LNCaP clone FGC (cell line): Measurements from ENCODE around the gene FLNB.
A peak's percentile ranks its signal among the peaks of the same experiment; 100 is the strongest.

Experiments used
- DNase-seq: peaks from one replicate; pipeline ENCODE4 v3.0.0-alpha.2; 2011; ENCODE audit warnings: low read depth
- H3K4me3 ChIP-seq: 2 replicates; pipeline ENCODE4 v1.5.1; 2011; ENCODE audit warnings: mild to moderate bottlenecking, low read depth, low read length, control low read depth
- TF ChIP-seq, protein P1 (sequence below): IDR thresholded peaks from 2 replicates; pipeline ENCODE4 v1.5.1; 2012; ENCODE audit warnings: mild to moderate bottlenecking; ENCODE audit not compliant: control insufficient read depth, insufficient read depth; ENCODE audit errors: extremely low read depth

FLNB gene

DNA sequence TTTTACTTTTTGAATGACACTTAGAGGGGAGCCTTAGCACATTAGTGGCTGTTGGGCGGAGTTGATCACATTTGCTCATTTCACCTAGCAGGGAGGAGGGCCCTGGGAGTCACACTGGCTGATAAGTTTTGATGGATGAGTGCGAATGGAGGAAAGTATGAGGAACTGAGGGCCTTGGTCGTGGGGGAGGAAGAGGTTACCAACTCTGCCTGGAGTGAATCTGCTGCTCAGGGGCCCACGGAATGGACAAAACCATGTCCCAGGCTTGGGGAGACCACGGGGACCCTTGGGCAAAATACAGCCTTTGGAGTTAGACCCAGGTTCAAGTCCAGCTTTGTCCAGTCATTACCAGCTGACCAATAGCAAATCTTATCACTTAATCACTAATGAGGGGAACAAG lies 5.1 kb upstream of the FLNB start:
- DNase-seq: no peak
- H3K4me3 ChIP-seq: no peak overlapping the region
- TF ChIP-seq, protein P1, sequence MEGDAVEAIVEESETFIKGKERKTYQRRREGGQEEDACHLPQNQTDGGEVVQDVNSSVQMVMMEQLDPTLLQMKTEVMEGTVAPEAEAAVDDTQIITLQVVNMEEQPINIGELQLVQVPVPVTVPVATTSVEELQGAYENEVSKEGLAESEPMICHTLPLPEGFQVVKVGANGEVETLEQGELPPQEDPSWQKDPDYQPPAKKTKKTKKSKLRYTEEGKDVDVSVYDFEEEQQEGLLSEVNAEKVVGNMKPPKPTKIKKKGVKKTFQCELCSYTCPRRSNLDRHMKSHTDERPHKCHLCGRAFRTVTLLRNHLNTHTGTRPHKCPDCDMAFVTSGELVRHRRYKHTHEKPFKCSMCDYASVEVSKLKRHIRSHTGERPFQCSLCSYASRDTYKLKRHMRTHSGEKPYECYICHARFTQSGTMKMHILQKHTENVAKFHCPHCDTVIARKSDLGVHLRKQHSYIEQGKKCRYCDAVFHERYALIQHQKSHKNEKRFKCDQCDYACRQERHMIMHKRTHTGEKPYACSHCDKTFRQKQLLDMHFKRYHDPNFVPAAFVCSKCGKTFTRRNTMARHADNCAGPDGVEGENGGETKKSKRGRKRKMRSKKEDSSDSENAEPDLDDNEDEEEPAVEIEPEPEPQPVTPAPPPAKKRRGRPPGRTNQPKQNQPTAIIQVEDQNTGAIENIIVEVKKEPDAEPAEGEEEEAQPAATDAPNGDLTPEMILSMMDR: no peak

- TF ChIP-seq, protein P1: no peak
- no peak overlapping the region for H3K4me3 ChIP-seq
- DNase-seq: no peak
These were observed 3.2 kb upstream of the FLNB start for GRCh38 chr3:58004973-58005372.

DNA sequence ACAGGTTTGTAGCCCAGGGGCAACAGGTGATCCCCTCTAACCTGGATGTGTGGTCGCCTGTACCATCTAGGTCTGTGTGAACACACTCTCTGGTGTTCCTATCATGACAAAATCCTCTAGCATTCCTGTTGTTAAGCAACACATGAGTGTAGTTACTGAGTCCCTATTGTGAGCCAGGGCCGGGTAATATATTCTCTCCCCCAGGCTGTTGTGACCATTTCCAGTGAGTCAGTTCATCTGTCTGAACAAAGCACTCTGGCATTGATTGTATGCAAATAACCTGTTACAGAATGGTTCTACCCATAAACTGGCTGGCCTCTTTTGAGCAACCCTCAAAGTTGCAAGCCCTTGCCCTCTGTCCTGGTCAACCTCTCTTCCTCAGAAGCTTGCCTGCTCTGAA lies 2.6 kb upstream of the FLNB start:
- no peak overlapping the region for H3K4me3 ChIP-seq
- DNase-seq: no peak
- TF ChIP-seq, protein P1: no peak

DNA sequence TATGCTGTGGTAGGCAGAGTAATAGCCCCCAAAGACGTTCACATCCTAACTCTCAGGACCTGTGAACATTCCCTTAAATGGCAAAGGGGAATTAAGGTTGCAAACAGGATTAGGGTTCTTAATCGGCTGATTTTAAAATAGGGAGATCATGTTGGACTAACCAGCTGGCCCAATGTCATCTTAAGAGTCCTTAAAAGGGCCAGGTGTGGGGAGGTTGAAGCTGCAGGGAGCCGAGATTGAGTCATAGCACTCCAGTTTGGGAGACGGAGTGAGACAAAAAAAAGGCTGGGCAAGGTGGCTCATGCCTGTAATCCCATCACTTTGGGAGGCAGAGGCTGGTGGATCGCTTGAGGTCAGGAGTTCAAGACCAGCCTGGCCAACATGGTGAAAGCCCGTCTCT lies 1.6 kb upstream of the FLNB start:
- DNase-seq: no peak
- TF ChIP-seq, protein P1: no peak
- no peak overlapping the region for H3K4me3 ChIP-seq

GRCh38 chr3:58009026-58009748 lies 965 bp downstream of the FLNB start:
- TF ChIP-seq, protein P1: no peak
- DNase-seq: no peak
- H3K4me3 ChIP-seq: peak overlapping the region; percentile 99

DNA sequence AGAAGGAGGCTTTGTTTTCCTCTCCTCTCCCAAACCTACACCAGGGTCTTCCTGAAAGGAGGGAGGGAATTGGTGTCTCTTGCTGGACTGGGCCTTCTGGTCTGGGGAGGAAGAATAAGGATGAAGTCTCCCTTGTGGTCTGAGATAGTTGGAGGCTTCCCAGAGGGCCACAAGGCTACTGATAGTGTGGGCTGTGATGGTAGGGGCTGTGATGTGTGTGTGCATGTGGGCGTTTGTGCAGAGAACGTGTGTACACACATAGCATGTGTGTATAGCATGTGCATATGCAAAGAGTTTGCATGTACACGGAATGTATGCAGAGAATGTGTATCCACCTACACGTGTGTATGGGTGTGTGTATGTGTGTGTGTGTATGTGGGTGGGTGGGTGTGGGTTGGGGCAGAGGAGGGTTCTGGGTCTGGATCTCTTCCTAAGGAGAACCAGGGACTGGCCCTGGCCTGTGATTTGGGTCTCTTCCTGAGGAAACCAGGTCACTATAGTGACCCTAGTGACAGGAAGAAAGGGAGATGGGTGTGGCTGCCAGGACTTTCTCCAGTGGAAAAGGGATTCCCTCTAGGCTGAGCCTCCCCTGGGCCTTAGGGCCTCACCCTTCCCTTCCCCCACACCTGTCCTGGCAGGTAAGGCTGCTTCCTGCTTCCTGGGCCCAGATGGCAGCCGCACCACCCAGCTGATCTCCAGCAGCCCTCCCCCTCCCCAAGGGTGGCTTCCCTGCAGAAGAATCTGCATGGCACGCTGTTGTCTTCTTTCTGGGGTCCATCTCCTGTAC lies 1.7 kb downstream of the FLNB start:
- TF ChIP-seq, protein P1: 0 out of 2 replicates have a peak, but pooled peaks have one; percentile 14
- H3K4me3 ChIP-seq: peak overlapping the region; percentile 99
- DNase-seq: peak; percentile 93
